LNCAP (cell line): ENCODE results near the gene TRIM28.

ENCODE experiments used
- TF ChIP-seq, protein P1 (sequence below): fragments of 450-650 bp; IDR thresholded peaks from 2 replicates; pipeline ENCODE4 v1.5.1; 2017; ENCODE audit warnings: mild to moderate bottlenecking

Gene TRIM28

DNA sequence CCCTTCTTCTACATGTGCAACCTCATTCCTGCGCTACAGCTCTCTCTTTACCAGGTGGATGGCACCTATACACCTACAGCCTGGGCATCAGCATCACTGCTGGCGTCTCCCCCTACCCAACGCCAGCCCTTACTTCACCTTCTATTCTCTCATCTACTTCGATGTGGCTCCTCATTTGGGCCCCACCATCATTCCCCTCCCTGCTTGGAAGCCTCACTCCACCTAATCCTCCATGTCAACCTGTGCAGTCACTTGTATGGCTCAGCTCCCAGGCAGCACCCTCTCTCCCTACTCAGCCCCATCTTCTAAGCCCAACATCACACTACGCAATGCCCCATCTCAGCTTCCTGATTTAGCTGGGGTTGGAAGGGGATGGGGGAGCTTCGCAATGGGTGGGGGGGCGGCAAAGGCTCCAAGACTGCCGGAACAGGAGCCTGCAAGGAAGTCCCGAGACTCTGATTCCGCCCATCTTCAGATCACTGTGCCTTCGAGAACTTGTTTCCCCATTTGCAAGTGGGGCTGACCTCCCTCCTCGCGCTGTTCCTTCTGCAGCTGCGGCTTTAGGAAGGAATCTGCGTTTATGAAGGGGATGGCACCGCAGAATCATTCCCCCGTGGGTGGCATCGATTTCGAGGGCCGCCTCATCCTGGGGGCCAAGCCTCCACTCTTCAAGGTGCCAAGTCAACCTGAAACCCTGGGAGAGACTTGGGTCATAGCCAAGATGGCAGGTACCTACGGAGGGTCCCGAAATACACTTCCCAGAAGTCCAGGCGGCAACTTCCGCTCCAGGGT lies 28.4 kb downstream of the TRIM28 start:
- TF ChIP-seq, protein P1, sequence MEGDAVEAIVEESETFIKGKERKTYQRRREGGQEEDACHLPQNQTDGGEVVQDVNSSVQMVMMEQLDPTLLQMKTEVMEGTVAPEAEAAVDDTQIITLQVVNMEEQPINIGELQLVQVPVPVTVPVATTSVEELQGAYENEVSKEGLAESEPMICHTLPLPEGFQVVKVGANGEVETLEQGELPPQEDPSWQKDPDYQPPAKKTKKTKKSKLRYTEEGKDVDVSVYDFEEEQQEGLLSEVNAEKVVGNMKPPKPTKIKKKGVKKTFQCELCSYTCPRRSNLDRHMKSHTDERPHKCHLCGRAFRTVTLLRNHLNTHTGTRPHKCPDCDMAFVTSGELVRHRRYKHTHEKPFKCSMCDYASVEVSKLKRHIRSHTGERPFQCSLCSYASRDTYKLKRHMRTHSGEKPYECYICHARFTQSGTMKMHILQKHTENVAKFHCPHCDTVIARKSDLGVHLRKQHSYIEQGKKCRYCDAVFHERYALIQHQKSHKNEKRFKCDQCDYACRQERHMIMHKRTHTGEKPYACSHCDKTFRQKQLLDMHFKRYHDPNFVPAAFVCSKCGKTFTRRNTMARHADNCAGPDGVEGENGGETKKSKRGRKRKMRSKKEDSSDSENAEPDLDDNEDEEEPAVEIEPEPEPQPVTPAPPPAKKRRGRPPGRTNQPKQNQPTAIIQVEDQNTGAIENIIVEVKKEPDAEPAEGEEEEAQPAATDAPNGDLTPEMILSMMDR, result no peak

DNA sequence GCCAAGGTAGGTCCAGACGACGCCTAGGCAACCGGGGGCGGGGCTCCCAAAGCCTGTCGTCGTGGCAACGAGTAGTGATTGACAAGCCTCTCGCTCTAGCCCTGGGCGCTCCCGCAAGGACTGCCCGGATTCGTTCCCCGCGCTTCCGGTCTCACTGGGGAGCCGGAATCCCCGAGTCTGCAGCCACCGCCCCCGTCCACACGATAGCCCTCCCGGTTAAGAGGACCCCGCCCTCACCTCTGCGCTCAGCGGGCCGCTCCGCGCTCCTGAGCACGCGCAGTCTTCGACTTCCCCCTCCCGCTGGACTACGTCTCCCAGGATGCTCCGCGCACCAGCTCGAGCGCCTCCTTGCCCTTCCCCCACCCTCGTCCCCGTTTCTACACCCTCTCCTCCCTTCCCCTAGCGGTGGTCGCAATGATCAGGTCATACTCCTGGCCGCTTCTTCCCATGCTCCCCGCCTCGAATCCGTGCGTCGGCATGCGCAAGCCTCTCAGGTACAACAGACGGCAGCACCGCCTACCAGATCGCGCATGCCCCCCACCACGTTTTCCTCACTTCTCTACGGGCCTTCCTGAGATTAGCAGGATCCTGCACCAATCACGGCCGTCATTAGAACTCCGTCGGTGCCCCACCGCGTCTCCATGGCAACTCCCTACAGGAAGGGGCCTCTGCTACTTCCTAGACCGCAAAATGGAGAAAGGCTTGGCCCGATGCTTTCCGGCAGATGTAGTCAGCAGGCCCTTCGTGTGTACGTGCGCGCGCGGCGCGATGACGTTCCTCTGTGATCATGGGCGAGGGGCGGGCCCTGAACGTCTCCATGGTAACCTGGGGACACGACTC lies 29.2 kb downstream of the TRIM28 start, which contains the start of gene MZF1:
TSS of gene MZF1 (minus strand) at position 518 of the 840 bp plus-strand sequence. CDS start 1,946 bp downstream, outside the sequence.
- TF ChIP-seq, protein P1, result no peak

DNA sequence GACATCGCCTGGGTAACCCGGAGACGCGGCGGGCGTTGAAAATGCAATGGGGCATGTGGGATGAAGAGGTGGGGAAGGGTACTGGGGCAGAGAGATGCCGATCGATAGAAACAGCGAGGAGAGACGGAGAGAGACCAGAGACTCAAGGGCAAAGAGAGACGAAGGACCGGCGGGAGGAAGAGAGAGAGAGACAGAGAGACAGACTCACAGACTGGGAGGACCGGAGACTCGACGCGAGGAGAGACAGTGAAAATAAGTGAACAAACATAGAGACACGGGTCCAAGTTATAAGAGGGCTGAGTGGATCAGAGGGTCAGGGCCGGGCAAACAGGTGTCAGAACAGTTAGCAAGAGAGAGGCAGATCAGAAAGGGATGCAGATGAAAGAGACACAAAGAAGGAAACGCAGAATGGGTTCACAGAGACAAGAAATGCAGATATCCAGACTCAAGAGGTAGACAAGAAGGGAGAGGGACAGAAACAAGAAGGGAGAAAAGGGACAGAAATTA lies 29.8 kb downstream of the TRIM28 start:
- TF ChIP-seq, protein P1, result no peak

DNA sequence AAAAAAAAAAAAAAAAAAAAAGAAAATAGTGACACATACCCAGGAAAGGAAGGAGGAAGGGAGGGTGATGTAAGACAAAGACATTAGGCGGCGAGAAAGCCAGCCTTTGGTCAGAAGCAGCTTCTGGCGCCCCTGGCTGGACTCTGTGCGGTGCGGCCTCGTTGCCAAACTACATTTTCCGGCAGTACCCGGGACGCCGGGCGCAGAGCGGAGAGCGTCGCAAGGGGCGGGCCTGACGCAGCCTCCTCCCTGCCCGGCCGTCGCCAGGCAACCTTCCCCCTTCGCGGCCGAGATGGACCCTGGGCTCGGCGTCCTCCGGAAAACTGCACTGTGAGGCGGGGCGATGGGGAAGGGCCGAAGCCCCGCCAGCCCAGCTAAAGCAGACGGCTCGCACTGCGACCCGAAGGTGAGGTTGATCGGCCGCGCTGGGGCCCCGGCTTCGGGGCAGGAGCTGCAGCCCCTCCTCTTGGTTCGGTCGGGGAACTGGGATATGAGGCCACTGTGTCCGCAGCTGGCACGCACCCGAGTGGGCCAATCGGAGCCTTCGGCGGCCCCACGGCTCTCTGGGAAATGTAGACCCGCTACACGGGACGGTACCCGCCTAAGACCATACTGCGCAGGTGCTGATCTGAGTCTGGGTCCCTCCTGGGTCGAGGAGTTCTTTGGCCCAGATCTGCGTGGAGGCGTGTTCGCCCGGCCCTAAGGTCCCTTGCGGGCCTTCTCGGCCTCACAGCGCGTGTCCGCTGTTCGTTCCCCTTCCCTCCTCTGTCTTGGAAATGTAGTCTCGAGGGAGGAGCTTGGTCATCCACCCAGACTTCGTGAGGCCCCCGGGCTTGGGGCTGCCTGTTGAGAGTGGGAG lies 31.5 kb downstream of the TRIM28 start:
- TF ChIP-seq, protein P1, result no peak

DNA sequence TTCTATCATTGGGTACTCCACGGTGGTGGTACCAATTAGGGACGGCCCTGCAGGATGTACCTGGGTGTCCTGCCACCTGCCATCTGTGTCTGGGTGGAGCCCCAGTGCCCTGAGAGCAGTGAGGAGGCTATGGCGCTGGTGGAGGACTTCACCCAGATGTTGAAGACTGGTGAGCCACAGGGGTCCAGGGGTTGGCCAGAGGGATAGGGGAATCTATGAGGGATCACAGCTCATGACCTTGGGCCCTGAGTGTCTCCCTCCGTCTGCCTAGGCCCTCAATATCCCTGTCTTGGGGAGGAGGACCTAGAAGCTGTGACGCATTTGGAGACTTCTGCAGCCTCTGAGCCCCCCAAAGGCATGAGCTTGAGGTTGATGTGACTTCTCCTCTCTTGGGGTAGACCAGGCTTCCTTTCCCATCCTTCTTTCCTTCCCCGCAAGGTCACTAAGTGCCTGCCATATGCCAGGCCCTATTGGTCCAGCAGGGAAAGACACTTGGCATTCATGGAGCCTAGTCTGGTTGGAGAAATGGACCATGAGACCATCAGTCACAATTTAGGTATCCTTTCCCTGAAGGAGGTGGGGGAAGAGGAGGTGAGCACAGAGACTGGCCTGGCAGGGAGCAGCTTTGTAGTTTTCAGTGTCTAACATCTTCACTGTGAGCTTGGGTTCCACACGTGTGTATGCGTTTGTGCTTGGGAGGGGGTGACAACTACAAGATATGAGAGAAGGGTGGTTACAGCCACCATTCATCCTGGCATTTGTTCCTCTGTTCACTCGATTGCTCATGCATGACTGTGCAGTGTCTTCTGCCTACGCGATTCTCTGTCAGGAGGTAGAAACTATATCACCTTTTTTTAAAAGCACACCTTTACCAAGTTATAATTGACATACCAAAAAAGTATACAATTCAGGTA lies 34.4 kb downstream of the TRIM28 start:
- TF ChIP-seq, protein P1, result no peak

DNA sequence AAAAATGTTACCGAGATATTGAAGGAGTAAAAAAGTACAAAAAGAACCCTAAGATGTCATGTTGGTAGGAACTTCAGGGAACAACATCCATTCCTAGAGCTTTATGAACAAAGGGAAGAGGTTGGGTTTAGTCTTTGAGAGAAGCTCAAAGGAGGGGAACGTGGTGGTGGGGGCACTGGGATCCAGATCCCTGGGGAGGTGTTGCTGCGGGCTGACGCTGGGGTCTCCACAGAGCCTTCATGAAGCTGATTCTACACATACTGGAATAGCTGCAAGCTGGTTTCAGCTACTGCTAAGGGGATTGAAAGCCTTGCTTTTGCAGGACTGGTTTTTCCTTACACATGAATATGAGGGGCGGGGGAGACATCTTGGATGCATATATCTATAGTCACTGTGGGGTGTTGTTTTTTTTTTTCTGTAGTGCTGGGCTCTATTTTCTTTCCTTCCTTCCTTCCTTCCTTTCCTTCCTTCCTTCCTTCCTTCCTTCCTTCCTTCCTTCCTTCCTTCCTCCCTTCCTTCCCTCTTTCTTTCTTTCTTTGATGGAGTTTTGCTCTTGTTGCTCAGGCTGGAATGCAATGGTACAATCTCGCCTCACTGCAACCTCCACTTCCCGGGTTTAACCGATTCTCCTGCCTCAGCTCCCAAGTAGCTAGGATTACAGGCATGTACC lies 35.7 kb downstream of the TRIM28 start:
- TF ChIP-seq, protein P1, result no peak
